Measurements from ENCODE around the gene AK4. TPM values are rescaled to one million over a fixed set of nuclear protein-coding genes. Genes with fewer than 3 reads are reported as not detected.

Gene AK4
- total RNA-seq, 4 donors from 2014 or later = 7.8 to 13.9 (median 9.8) TPM

DNA sequence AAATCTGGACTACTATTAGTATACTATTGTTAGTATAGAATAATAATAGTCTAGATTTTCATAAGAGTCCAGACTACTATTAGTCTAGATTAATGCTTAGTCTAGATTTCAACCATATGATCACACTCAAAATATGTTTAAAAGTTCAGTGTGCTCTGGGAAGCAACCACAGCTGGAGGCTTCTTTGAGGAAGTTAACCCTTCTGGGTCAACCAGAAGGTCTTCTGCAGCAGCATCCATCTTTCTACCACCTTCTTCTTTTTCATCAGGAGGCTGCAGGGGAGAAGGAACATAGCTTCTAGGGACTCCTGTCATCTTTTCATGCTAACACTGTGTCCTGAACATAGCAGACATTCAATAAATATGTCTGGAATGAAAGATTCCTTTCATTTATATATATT is 110.1 kb downstream of the AK4 start:
- DNase-seq = no peak
- Histone ChIP-seq H3K27me3 (no peaks in the 10 kb centered on the region), H3K9me3 (no peaks in the 10 kb centered on the region), H3K4me1 (peaks cover 0 to 13% of the 10 kb centered on the region in 2 donors), H3K4me3 (replicated peaks in 1 of 3) (no peak overlapping the region), H3K27ac (no peak overlapping the region), H3K36me3 (no peaks in the 10 kb centered on the region)
- intact Hi-C loops (cut with DNase I) = loop anchor here (10.0 kb wide), 1 partner anchor 47 kb away; the partner anchor contains the start of gene DNAJC6
- TF ChIP-seq, protein P1, sequence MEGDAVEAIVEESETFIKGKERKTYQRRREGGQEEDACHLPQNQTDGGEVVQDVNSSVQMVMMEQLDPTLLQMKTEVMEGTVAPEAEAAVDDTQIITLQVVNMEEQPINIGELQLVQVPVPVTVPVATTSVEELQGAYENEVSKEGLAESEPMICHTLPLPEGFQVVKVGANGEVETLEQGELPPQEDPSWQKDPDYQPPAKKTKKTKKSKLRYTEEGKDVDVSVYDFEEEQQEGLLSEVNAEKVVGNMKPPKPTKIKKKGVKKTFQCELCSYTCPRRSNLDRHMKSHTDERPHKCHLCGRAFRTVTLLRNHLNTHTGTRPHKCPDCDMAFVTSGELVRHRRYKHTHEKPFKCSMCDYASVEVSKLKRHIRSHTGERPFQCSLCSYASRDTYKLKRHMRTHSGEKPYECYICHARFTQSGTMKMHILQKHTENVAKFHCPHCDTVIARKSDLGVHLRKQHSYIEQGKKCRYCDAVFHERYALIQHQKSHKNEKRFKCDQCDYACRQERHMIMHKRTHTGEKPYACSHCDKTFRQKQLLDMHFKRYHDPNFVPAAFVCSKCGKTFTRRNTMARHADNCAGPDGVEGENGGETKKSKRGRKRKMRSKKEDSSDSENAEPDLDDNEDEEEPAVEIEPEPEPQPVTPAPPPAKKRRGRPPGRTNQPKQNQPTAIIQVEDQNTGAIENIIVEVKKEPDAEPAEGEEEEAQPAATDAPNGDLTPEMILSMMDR (IDR thresholded peaks at IDR 0.05) = no peak
- TF ChIP-seq POLR2A (IDR thresholded peaks at IDR 0.05) = no peak

DNA sequence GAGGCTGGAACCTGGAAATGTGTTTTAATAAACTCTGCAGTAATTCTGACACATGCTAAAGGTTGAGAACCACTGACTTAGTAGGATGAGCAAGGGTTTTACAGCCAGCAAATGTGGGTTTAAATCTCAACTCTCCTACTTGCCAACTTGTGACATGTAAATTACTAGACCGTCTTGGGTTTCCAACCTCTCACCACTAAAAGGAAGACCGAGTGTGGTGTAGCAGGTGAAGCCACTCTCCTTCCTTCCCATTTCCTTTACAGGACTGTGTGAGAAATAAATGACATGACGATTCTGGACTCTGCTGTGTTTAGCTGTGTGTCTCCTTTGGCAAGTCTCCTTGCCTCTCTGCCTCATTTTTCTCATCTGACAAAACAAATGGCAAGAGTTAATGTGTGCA is 111.8 kb downstream of the AK4 start:
- no peak overlapping the region for H3K27ac ChIP-seq
- H3K4me3 ChIP-seq (replicated peaks in 1 of 3) = no peak overlapping the region
- DNase-seq = no peak
- 69 to 74% methylated on average over 3 of the region's 3 CpGs for WGBS, 2 donors
- H3K9me3 ChIP-seq = no peaks in the 10 kb centered on the region
- intact Hi-C loops (cut with DNase I) = loop anchor here (10.0 kb wide), 1 partner anchor 45 kb away; the partner anchor contains the start of gene DNAJC6
- H3K27me3 ChIP-seq = no peaks in the 10 kb centered on the region
- no peak for TF ChIP-seq POLR2A (IDR thresholded peaks at IDR 0.05)
- TF ChIP-seq, protein P1 (IDR thresholded peaks at IDR 0.05) = no peak
- peaks cover 4 to 10% of the 10 kb centered on the region in 2 donors for H3K4me1 ChIP-seq
- H3K36me3 ChIP-seq = no peaks in the 10 kb centered on the region

DNA sequence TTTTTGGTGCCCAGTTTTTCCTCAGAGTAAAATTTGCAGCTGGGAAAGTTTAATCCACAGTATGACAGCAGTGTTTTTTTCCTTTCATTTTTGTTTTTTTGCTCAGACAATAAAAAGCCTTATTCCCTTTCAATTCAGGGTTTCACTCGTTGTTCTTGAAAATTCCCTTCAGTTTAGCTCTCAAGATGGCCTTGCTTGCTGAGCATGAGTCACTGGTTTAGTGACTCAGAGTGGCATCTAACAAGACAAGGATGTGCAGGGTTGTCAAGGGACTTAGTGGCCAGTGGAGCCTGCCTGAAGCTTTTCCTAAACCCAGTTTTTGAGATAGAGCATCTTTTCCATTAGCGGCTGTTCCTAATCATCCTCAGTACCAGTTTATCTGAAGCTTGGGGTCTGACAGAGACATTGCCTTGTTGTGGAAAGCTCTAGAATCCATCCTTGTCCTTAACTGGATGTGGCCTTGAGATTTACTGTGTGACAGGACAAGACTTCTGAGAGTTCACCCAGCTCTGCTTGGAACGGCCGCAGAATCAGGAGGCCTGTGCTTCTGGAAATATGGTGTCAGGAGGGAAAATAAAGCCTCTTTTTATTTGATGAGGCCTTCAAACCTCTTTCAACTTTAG is 113.0 kb downstream of the AK4 start:
- intact Hi-C loops (cut with DNase I) = no loop called here
- no peak for TF ChIP-seq POLR2A (IDR thresholded peaks at IDR 0.05)
- TF ChIP-seq, protein P1 (IDR thresholded peaks at IDR 0.05) = no peak
- DNase-seq = no peak
- peaks cover 4 to 6% of the 10 kb centered on the region in 2 donors for H3K4me1 ChIP-seq
- H3K9me3 ChIP-seq = no peaks in the 10 kb centered on the region
- H3K27me3 ChIP-seq = no peaks in the 10 kb centered on the region
- WGBS, 2 donors = 78 to 83% methylated on average over 4 of the region's 4 CpGs
- H3K27ac ChIP-seq = no peak overlapping the region
- H3K4me3 ChIP-seq (replicated peaks in 1 of 3) = no peak overlapping the region
- no peaks in the 10 kb centered on the region for H3K36me3 ChIP-seq

DNA sequence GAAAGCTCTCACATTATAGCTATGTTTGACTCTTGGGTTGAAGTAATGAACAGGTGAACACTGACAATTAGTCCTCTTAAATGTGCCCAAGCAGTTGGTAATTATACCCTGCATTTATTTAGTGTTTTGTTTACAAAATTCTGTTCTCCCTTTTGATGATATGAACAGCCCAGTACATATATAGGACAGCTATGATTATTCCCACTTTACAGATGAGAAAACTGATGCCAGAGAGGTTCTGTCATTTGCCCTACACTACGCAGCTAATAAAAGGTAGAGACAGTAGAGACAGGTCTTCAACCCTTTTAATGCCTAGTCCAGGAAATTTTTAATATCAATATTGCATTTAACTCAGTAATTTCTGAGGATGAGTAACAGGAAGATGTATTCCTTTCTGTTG is 115.3 kb downstream of the AK4 start:
- WGBS, 2 donors = 93 to 96% methylated on average over 1 of the region's 1 CpG
- H3K27me3 ChIP-seq = no peaks in the 10 kb centered on the region
- no peaks in the 10 kb centered on the region for H3K36me3 ChIP-seq
- no peak for TF ChIP-seq POLR2A (IDR thresholded peaks at IDR 0.05)
- TF ChIP-seq, protein P1 (IDR thresholded peaks at IDR 0.05) = no peak
- H3K9me3 ChIP-seq = no peaks in the 10 kb centered on the region
- no peak for DNase-seq
- intact Hi-C loops (cut with DNase I) = no loop called here
- no peak overlapping the region for H3K4me3 ChIP-seq (replicated peaks in 1 of 3)
- no peak overlapping the region for H3K27ac ChIP-seq
- peaks cover 4 to 8% of the 10 kb centered on the region in 2 donors for H3K4me1 ChIP-seq

DNA sequence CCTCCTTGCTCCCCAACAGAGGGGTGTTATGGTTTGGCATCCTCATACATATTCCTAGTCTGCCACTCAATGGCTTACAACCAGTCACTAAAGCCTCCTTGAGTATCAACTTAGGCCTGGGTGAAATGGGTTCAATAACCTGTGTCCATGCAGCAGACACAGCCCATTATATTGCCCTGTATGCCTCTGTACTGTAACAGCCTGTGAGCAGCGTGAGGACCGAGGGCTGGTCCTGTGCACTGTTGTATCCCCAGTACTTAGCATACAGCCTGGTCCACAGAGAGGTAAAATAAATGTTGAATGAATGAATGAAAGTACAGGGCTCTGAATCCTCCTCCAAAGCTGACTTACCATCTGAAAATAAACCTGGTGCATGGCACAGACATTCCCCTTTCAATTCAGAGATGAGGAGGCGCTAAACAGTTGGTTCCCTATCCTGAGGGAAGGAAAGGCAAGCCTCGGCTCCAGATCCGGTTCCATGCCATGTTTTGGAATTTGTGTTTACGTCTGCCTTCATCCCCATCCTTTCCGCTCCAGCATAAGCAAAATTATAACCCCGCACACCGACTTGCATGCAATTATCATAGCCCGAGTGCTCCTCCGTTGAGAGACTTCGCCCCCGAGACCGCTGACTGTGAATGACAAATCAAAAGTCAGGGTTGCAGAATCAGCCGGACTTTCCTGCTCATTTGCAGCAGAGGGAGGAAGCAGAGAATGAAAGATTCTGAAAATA is 116.4 kb downstream of the AK4 start:
- TF ChIP-seq, protein P1 (IDR thresholded peaks at IDR 0.05) = no peak
- TF ChIP-seq POLR2A (IDR thresholded peaks at IDR 0.05) = no peak
- H3K9me3 ChIP-seq = no peaks in the 10 kb centered on the region
- H3K27me3 ChIP-seq = no peaks in the 10 kb centered on the region
- no peak overlapping the region for H3K27ac ChIP-seq
- WGBS, 2 donors = 16 to 19% methylated on average over 15 of the region's 15 CpGs
- intact Hi-C loops (cut with DNase I) = no loop called here
- H3K4me1 ChIP-seq = peaks cover 4 to 8% of the 10 kb centered on the region in 2 donors
- H3K4me3 ChIP-seq (replicated peaks in 1 of 3) = no peak overlapping the region
- peak; percentile 9 to 15 for DNase-seq
- H3K36me3 ChIP-seq = no peaks in the 10 kb centered on the region
